Activated CD8-positive, alpha-beta memory T cell treated with anti-CD3 and anti-CD28 coated beads, Interleukin-2, amount 50 U/mL, for 24 hours (primary cell): ENCODE results near the gene AMMECR1.
"Not testable (repeated sequence)": the region's sequence is repeated elsewhere in the genome, so short reads cannot be mapped to it uniquely, and the experiment has no call there.

Source experiments
- DNase-seq: peaks from one replicate; pipeline ENCODE4 v3.0.0-alpha.2; 2020; ENCODE audit errors: extremely low read depth

The AMMECR1 gene

DNA sequence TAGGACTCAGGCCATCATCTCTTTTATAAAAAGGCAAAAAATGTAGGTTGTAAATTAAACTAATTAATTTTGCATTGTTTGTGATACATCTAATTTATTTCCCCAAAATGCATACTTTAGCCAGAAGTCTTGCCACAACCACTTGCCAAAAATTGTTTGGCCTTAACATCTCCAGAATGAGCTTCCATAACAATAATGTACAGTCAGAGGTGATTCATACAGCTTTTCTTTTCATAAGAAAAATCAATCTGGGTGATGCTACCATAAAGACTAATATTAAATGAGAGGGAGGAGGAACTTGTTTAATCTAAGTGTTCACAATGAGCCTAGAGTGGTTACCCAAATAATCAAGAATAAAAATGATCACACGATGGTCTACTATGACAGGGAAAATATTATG, 59.3 kb downstream of the AMMECR1 start:
- no peak for DNase-seq

DNA sequence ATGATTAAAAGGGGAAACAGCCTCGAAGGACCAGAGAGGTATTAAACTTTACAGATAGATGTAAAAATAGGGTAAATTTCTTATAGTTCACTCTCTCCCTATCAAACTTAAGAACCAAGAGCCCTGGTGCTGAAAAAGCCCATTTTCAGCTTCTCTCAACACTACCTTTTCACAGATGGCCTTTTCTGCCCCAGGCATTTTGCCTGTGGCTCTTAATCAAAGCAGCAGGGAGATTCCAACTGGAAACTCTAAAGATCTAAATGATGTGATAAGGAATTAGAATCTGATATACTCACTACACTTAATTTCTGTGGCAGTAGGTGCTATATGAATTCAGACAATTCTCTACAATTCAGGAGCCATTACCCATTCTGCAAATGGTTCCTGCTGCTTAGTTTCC, 60.0 kb downstream of the AMMECR1 start:
- no peak for DNase-seq

DNA sequence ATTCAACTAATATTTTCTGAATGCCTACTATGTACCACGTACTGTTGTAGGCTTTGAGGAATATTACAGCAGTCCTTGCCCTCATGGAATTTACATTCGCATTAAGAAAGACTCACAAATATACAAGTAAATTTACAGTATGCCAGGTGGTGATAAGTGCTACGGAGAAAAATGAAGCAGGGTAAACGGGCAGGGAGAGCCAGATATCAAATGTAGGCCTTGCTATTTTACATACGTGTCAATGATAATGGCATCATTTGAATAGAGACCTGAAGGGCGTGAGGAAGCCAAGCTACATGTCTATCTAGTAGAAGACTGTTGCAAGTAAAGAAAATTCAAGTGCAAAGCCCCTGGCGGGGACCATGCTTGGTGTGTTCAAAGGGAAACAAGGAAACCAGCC, 65.2 kb downstream of the AMMECR1 start:
- no peak for DNase-seq

GRCh38 chrX:110251961-110252360, 65.9 kb downstream of the AMMECR1 start:
- no peak for DNase-seq

GRCh38 chrX:110251526-110251925, 66.4 kb downstream of the AMMECR1 start:
- no peak for DNase-seq

GRCh38 chrX:110250847-110251246, 67.0 kb downstream of the AMMECR1 start:
- DNase-seq, result no peak

- no peak for DNase-seq
These were observed 69.3 kb downstream of the AMMECR1 start for GRCh38 chrX:110248578-110248977.

GRCh38 chrX:110245011-110245410, 72.9 kb downstream of the AMMECR1 start:
- DNase-seq, result no peak

DNA sequence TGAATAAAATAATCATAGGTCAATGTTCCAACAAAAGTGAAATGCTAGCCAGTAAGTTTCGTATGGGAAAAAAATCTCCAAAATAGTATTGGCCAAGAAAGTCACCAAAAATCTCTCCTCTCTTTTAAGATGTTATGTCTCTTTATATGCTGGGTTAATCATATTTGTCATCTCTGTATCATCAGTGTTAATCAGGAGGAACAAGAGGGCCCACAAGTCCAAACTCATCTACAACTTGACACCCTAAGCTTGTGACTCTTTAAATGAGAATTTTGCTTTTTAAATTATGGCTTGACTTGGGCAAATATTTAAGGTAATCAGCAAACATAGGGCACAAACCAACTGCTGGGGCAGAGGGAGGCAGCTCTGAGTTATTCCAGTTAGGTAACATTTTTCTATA, 75.5 kb downstream of the AMMECR1 start:
- DNase-seq, result no peak

DNA sequence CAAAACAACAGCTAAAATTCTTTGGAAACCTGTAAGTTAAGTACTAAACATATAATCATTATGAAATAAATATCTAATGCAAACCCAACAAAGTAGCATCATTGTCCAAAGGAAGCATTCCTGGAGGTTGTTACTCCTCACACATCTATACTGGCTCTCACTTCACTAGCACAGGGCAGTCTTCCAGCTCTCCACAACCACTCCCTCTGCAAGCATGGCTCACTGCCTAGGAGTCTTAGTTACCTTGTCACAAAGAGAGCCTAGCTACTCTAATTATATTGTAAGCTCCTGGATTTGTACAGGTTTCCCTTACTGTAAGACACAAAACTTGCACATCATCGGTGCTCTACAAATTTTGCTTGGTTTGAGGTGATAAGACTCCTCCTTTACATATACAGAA, 76.1 kb downstream of the AMMECR1 start:
- DNase-seq, result no peak

GRCh38 chrX:110238259-110238658, 79.6 kb downstream of the AMMECR1 start:
- DNase-seq, result not testable (repeated sequence)

DNA sequence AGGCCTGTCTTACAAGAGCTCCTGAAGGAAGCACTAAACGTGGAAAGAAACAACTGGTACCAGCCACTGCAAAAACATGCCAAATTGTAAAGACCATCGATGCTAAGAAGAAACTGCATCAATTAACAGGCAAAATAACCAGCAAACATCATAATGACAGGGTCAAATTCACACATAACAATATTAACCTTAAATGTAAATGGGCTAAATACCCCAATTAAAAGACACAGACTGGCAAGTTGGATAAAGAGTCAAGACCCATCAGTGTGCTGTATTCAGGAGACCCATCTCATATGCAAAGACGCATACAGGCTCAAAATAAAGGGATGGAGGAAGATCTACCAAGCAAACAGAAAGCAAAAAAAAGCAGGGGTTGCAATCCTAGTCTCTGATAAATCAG, 86.4 kb downstream of the AMMECR1 start:
- not testable (repeated sequence) for DNase-seq

GRCh38 chrX:110229497-110230111, 88.3 kb downstream of the AMMECR1 start:
- DNase-seq, result not testable (repeated sequence)

DNA sequence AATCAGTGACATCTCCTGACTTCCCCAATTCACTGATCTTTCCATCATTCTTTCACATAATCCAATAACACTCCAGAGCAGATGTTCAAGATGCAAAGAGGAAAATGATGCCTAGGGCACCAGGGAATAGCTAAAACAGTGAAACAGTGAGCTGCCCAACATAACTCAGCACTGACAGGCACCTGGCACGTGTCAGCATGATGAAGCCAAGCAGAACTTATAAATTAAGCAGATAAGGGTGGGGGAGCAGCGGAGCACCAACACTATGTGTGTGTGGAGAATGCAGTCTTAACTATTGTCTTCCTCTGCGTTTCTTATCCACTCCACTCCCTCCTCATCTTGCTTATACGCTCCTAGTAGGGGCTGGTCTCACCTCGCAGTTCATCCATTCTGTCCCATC, 89.4 kb downstream of the AMMECR1 start:
- DNase-seq, result no peak

- DNase-seq, result no peak
These were observed 91.0 kb downstream of the AMMECR1 start for GRCh38 chrX:110226931-110227330.

DNA sequence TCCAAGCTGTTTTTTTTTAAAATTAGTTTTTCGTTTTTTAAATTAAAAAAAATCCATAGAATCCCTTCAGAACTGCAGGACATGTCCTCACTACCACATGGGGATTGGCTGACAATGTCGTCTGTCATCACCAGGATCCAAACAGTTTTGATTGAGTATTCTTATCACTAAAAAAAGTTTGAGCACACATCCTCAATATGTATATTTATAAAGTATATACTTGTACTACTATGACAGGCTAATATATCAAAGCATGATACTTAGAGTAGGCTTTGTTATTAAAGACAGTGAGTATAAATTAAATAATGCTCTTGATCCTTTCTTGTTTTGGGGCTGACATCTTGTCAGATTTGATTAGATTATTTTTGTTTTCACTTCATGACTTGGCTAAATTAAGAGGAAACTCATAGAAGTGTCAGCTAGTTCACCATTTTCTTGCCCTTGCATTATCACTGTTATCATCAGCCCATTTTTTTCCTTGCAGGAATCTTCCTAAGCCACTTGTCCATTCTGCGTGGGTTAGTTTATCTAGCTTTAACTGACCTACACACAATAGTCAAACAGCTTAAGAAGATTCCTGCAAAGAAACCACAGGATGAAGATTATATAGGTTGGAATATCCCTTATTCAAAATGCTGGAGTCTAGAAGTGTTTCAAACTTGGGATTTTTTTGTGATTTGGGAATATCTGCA, 92.8 kb downstream of the AMMECR1 start:
- no peak for DNase-seq

DNA sequence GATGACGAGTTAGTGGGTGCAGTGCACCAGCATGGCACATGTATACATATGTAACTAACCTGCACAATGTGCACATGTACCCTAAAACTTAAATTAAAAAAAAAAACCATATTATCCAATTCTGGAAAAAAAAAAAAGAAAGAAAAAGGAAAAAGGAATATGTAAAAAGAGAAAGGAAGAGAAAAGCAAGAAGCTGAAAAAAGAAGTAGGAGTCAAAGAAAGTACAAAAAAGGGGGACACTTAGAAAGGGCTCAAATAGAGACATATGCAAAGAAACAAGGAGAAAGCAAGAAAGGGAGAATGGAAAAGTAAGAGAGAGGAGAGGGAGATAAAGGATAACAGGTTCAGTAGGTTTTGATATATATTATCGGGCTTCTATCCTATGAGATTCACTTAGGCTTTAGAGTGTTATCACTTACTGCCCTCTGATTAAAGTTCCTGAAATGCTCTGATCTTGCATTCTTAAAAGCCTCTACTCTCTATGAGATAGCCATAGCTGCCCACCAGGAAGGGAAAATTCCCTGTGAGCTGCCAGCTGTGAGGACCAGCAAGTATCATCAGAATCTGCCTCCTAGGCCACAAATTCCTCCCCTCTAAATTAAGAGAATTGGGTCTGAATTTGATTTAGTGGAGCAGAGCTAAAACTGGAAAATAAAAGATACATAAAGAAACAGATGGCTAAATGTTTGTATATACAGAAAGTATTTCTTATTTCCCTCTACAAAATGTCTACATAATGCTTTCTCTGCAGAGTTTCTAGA, 95.2 kb downstream of the AMMECR1 start:
- DNase-seq, result no peak

DNA sequence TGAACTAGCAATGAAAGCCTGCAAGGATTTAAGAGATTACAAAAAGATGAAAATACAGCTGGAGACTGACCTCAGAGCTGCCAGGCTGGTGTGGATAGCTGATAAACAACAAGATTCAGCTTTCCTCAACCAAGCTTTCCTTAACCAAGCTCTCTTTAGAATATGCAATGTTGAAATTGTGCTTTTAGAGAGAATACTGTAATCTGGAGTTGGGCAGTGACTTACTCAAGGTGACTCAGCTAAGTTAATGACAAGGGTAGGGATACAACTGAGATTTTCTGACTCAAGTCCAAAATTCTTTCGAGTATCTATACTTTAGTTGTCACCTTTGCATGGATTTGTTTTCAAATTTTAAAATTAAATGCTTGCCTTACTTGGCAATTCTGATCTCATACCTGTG, 98.0 kb downstream of the AMMECR1 start:
- no peak for DNase-seq

- DNase-seq, result no peak
These were observed 99.3 kb downstream of the AMMECR1 start for GRCh38 chrX:110218591-110218990.

- no peak for DNase-seq
These were observed 101.9 kb downstream of the AMMECR1 start for GRCh38 chrX:110216027-110216426.

- no peak for DNase-seq
These were observed 102.5 kb downstream of the AMMECR1 start for GRCh38 chrX:110215411-110215810.

GRCh38 chrX:110214684-110215083, 103.2 kb downstream of the AMMECR1 start:
- no peak for DNase-seq

DNA sequence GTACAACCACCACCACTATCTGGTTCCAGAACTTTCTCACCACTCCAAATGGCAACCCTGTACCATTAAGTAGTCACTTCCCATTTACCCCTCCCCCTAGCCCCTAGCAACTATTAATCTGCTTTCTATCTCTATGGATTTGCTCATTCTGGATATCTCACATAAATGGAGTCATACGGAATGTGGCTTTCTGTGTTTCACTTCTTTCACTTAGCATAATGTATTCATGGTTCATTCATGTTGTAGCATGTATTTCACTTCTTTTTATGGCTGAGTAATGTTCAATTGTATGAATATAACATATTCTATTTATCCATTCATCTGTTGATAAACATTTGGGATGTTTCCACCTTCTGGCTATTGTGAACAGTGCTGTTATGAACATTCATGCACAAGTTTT, 104.7 kb downstream of the AMMECR1 start:
- no peak for DNase-seq
